GM04503 (cell line): Measurements from ENCODE around the gene CISH.

ENCODE experiments used
- DNase-seq: peaks from one replicate; pipeline ENCODE4 v3.0.0-alpha.2; 2012; ENCODE audit warnings: low read depth

Gene CISH

DNA sequence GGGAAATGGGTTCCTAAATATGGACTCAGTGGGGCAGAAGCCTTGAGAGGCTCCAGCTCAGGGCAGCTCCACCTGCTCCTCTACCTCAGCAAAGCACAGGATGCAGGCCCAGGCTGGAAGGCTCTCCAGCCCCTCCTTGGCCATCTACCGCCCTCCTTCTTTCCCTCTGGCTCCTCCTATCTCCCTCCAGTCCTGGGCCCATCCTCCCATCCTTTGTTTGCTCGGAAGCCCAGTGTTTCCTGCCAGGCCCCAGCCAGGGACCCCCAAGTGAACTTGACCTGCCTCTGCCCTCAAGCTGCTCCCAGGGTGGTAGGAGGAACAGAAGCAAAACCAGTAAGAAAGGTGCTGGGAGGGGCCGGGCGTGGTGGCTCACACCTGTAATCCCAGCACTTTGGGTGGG is 25.4 kb upstream of the CISH start:
- DNase-seq = no peak

DNA sequence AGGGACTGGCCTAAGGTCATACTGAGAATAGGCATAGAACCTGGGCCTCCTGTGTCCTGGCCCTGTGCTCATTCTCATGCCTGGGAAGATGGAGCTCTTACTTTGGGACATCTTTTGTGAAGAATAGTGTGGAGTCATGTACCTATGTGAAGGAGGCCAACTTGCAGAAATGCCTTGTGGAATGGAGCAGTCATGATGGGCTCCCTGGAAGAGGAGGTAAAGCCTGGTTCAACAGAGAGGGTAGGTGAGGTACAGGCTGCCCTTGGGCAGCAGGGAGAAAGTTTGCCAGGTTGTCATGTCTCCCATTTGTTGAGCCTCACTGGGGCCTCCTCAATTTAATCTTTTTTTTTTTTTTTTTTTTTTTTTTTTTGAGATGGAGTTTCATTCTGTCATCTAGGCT is 23.5 kb upstream of the CISH start:
- no peak for DNase-seq

GRCh38 chr3:50633230-50633790 is 21.7 kb upstream of the CISH start:
- no peak for DNase-seq

DNA sequence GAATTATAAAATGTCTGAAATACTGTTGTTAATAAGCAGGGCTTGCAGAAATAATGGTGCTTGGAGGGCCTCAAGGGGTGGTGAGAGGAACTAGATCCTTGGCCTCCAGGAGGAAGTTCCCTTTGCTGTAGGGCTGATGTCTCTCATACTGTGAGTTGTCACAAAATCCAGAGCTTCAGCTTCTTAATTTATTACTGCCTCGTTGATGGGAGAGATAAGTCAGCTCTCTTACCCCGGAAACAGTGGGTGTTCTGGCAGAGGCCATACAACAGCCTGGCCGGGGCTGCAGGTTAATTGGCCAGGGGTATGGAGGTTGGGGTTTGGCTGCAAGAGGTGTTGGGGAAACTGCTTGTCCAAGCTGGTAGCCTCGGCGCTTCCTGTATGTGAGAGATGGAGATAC is 20.9 kb upstream of the CISH start:
- no peak for DNase-seq

DNA sequence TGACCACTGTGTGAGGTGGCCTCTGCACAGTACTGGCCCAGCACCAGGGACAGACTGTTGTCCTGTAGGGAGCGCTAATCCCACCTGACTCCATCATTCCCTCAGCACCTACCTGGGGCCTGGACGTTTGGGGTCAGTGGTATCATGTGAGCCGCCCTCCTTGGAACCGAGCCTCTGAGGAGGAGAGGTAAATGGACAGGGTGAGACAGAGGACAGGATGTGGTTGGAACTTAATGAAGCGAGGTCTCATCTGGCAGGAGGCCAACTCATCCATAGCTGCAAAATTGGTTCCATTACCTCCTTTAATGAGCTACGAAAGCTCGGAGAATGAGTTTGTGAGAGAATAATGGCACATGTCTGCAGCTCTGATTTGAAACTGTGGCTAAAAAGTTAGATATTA is 19.3 kb upstream of the CISH start:
- DNase-seq = no peak

GRCh38 chr3:50630394-50630793 is 18.8 kb upstream of the CISH start:
- no peak for DNase-seq

- no peak for DNase-seq
Measured at GRCh38 chr3:50628601-50629000, 17.0 kb upstream of the CISH start.

DNA sequence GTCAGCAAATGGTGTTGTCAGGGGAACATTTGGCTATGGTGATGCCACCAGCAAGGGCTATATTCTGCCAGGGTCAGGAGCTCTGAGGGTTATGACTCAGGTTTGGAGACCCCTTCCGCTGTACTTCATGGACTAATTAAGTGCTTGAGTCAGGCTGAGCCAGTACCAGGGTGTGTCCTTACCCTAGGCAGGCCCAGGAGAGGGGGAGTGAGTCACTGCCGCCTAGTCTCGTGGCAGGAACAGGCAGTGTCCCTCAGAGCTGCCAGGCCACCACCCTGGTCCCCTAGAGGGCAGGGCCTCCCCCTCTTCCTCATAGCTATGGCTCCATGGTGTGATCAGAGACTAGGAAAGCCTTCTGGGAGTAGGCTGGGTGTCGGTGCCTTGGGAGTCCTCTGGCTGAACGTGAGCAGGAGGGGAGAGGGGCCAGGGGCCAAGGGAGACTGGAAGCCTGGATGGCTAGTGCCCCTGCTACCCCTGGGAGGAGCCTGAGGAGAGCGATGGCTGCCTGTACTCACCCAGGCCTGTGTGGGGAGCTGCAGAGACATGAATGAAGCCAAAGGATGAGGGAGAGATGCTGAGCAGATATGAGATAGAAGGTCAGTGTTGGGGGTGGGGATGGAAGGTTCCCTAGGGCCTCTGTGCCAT is 16.0 kb upstream of the CISH start:
- peak; percentile 41 for DNase-seq

DNA sequence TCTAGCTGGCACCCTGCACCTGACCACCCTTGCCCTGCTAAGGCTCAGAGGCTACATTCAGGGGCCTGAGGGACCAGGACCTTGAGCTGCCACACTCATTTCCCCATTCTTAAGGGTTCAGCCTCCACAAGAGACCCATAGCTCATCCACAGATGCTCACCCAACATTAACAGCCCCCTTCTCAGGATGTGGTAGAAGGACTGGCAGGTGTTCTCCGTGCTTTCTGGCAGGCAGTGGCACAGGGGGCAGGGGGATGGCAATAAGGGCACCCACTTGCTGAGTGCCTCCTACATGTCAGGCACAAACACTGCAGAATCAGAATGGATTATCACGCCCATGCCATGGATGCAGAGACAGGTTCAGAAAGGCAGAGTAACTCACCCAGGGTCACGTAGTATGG is 14.8 kb upstream of the CISH start:
- no peak for DNase-seq

DNA sequence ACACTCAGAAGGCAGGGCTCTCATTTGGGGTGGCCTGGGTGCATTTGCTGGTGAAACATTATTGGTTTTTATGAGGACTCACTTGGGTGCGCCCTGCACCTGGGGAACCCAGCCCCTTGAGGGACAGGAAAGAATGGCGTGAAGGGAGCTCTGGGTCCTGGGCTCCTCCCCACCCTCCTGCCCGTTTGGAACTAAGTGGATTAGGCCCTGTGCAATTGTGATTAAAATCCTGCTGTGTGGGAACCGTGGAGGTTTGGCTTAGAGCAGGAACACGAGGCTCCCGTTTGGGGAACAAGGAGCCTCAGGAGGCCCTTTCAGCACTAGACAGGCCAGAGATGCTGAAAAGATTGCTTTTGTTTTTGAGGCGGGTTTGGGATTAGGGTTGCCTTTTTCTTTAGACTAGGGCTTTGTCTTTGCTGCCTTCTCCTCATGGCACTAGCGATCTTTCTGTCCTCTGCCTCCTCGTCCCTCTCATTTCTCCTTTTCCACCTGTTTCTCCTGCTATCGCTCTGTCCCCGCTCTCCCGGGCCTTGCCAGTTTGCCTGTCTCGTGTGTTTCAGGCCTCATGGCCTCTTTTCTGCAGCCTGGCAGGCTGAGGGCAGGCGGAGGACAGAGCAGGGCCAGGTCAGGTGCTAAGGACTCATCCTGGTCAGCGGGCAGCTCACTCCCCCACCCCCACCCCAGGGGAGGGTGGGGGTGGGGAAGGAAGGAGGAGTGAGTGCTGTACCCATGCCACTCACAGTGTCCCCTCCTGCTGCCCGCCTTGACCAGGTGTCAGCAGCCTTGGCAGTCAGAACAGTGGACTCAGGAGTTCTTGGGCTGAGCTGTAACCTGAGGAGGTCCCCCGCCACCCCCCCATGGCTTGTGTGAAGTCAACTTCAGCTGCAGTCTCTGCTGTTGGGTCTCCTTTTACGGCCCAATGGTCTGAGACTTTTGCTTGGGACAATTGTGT is 13.9 kb upstream of the CISH start:
- DNase-seq = no peak

GRCh38 chr3:50624634-50625033 is 13.1 kb upstream of the CISH start:
- DNase-seq = no peak

DNA sequence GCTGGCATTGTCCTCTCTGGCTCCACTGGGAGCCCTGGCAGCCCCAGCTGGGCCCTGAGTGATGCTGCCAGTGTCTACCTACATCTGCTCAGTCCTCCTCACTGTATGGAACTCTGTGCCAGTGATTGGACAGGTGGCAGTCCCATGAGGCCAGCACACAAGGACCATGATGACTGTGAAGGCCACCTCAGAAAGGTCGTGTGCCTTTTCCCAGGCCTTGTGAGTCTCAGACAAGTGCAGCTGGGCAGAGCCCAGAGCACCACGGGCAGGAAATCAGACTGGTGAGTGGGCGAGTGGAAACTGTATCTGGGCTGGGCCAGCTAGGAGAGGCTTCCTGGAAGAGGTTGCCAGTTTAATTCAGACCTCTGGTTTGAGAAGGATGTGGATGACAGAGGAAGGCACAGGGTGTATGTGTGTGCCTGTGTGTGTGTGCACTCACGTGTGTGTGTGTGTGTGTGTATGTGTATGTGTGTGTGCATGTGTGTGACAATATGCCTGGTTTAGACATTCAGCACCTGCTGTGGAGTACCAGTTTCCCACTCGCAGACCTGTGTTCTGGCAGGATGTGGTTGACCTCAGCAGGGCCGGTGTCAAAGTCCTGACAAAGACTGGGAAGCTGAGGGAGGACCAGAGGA is 12.4 kb upstream of the CISH start:
- DNase-seq = no peak

DNA sequence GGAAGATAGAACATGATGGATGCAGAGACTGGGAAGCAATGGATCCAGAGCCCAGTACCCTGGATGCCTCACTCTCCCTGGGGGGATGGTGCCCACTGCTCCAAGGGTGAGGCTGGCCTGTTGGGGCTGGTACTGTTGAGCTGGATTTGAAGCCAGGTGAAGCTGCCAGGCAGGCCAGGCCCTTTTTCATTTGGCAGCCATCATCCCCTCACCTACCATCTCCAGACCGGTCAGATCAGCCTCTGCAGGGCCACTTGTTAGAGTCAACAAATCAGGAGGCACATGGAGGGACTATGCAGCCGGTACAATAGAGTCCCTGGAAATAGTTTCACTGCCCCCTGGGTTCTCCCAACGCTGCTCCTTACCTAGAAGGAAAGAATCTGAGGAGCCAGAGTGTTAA is 11.3 kb upstream of the CISH start:
- no peak for DNase-seq

DNA sequence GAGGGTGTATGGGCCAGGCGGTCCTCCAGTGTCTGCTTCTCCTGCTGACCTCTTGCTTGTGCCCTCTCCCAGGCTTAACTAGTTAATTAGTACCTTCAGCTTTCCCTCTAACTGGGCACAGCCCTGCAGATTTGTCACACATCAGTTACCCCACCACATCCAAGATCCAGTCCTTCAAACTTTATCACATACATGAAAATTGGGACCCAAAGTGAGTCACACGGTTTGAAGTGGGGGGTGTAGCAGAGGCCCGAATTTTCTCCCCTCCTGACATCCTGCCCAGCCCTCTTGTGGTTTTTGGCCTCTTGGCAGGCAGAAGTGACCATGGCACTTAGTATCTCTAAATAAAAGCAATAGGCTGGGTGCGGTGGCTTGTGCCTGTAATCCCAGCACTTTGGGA is 9.2 kb upstream of the CISH start:
- no peak for DNase-seq

DNA sequence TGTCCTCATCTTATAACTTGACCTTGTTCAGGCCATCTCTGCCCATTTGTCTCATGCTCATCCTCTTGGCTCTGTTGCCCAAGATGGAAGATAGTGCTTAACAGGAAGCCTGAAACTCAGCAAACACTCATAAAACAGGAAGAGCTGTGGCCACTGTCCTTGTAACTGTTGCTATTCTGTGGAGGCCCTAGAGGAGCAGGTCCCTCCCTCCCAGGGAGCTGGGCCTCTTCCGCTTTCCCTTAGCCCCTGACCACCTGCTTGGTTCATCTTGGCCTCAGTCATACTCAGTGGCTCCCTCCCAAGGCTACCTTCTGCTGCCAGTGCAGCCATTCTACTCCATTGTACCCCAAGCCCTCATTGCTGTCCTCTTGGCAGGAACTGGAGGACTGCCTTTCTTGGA is 8.8 kb upstream of the CISH start:
- no peak for DNase-seq

- no peak for DNase-seq
Measured at GRCh38 chr3:50617911-50618481, 6.4 kb upstream of the CISH start.

DNA sequence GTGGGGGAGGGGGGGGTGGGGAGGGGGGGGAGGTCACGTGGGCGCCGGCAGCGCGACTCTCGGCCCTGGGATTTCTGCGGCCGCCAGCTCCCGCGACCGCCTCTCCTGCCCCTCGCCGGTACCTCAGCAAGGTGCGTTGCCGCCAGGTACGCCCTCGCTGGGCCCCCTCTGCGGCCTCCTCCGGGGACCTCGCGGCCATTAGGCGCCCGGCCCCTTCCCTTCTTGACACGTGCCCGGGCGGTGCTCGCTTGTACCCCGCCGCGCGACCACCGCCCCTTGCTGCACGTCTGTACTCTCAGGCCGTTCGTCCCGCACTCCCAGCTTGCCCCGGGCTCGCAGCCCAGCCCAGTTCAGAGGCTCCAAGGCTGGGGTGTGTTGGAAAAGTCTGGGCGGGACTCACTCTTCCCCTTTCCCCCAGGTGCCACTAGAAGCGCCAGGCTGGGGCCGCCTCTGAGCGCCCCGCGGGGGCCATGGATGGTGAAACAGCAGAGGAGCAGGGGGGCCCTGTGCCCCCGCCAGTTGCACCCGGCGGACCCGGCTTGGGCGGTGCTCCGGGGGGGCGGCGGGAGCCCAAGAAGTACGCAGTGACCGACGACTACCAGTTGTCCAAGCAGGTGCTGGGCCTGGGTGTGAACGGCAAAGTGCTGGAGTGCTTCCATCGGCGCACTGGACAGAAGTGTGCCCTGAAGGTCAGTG is 5.7 kb upstream of the CISH start, which contains the start of gene MAPKAPK3:
MAPKAPK3 (plus strand) TSS at position 56 of the 696 bp plus-strand sequence; CDS start at position 471, 415 bp downstream.
- DNase-seq = no peak

GRCh38 chr3:50616770-50617095 is 5.2 kb upstream of the CISH start:
- peak; percentile 34 for DNase-seq

DNA sequence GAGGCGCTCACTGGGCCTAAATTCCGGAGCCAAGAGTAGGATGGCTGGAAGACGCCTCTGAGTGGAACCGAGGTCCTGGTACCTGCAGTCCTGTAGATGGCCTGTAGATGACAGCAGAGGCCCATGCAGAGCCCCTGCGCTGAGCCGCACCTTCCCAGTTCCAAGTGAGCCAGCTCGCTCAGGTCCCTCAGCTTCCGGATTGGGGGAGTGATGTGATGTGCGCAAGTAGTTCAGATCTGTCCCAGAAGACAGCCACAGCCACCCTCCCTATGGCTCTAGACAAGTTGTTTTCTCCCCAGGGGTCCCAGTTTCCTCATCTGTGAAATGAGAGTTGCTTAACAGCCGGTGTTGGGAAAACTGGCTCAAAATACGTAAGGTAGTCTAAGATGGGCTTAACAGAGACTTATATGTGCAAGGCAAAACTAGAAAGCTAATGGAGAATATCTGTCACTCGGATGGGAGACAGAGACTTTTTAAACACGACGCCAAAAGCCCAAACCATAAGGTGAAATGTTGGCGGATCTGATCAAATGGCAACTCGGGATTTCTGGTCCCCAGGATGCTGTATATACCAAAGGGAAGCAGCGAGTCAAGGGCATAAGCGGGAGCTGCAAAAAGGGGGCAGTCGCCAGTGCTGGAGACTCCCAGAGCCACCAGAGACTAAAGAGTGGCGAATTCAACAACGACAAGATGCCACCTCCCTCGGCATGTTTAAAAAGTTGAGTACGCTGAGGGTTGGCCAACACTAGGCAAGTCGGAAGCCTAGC is 4.6 kb upstream of the CISH start:
- DNase-seq = peak; percentile 34

DNA sequence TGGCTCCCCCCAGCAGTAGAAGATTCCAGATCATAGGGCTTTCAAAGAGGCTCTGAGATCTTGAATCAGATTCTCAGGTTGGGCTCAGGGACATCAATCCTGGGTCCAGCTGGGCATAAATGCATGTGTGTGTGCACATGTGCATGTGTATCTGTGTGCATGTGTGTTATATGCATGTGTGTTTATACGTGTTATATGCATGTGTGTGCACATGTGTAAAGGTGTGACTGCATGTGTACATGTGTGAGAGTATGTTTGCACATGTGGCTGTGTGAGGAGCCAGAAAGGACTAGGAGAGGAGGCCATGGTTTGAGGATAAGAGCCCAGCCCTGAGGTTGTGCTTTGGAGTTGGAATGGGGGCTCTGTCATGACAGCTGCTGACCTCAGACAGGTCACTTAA is 3.6 kb upstream of the CISH start:
- no peak for DNase-seq
